Fibroblast of pulmonary artery (primary cell): ENCODE results near the gene BRD3OS.

ENCODE experiments used
- DNase-seq: peaks from one replicate; pipeline ENCODE4 v3.0.0-alpha.2; 2010; ENCODE audit warnings: low read depth
- H3K4me3 ChIP-seq: replicated peaks from 2 replicates; pipeline ENCODE4 v1.5.1; 2011; ENCODE audit warnings: low read depth, mild to moderate bottlenecking, control low read depth, low read length, moderate library complexity
- TF ChIP-seq, protein P1 (sequence below): IDR thresholded peaks from 2 replicates; pipeline ENCODE4 v1.5.1; 2011; ENCODE audit warnings: mild to moderate bottlenecking, control low read depth, low read length, inconsistent platforms; ENCODE audit errors: missing control alignments

The BRD3OS gene

DNA sequence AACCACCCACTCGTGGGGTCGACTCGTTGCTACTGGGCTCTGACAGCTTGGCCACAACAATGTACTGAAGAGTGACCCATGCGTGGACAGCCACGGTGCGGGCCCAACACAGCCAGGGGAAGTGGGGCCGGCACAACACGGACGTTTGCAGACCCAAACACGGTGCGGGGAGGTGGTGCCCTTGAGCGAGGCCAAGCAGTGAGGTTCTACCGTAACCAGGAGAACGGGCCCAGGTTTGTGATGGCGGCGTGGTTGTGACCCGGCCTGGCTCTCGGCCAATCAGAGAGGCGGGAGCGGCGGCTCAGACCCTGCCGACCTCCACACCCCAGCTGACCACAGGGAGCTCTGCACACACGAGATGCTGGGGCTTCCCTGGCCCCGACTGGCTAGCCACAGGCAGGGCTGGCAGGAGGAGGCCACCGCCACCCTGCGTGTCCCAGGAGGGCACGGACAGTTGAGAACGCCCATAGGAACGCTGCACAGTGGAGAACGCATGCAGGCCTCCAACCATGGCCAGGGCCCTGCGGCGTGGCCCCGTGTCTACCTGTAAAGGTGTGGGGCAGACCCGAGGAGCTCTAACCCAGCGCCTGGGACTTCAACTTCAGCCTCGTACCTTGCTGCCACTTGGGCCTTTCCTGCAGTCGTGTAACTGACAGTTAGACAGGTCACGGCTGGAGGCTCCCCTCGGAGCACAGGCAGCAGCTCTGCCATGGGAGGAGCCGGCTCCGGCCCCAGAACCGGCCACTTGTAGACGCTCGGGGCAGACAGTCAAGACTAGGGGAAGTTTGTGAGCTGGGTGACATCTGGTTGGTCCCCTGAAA lies 28.9 kb downstream of the BRD3OS start:
- H3K4me3 ChIP-seq, result no peak overlapping the region
- DNase-seq, result no peak

DNA sequence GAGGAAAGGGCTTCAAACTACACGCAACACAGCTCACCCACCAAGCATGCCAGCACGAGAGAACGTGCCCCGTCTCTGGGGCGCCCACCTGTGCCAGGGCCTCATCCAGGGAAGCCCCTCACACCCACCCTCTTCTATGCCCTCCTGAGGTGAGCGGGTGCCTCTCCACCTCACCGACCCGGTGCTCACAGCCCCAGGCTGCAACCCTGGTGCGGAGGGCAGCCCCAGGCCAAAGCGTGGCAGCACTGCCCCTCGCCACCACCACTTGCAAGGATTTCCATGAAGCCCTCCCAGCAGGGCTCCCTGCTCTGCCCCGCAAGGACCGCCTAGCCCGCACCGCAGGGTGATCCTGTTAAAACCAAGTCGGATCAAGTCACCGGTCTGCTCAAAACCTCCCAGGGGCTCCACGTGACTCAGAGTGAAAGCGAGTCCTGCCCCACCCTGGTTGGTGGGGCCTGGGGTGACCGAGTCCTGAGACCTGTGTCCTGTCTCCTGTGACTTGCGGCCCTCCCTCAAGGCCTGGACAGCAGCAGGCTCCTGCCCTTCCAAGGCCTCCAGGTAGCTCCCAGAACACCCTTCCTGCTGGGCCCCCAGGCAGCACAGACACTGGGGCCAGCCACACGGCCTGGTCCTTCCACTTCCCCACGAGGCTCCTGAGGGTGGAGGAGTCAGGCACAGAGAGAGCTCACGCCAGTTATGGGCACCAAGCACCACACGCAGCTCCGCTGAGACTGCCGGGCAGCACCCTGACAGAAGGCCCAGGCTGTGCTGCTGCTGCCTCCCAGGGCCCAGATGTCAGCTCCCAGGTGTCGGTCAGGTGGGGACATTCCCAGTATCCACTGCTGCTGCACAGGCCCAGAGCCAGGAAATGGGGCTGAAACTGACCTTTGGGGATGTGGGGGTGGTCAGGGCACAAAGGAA lies 29.9 kb downstream of the BRD3OS start:
- no peak overlapping the region for H3K4me3 ChIP-seq
- DNase-seq, result no peak
- TF ChIP-seq, protein P1, sequence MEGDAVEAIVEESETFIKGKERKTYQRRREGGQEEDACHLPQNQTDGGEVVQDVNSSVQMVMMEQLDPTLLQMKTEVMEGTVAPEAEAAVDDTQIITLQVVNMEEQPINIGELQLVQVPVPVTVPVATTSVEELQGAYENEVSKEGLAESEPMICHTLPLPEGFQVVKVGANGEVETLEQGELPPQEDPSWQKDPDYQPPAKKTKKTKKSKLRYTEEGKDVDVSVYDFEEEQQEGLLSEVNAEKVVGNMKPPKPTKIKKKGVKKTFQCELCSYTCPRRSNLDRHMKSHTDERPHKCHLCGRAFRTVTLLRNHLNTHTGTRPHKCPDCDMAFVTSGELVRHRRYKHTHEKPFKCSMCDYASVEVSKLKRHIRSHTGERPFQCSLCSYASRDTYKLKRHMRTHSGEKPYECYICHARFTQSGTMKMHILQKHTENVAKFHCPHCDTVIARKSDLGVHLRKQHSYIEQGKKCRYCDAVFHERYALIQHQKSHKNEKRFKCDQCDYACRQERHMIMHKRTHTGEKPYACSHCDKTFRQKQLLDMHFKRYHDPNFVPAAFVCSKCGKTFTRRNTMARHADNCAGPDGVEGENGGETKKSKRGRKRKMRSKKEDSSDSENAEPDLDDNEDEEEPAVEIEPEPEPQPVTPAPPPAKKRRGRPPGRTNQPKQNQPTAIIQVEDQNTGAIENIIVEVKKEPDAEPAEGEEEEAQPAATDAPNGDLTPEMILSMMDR, result no peak

More for the DNA sequence above, 28.9 kb downstream of the BRD3OS start:
- TF ChIP-seq, protein P1, result no peak

DNA sequence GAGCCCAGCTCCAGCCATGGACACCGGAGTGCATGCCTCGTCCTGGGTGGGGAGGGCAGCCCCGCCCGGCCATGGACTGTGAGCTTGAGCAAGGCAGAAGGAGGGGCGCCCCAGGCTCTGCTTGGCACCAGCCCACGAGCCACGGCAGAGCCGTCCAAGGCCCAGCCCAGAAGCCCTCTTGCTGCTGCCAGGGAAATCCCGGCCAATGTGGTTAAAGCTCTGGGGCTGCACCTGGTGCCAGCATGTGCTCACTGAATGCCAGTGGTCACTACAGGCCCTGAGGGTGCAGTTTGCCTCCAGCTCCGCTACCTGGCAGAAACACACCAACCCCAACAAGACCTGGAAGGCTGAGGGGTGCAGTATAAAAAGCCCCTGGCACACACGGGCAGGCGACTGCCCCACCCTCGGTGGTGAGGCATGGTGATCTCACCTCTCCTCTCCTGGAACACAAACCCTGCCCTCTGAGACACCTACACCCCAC lies 30.7 kb downstream of the BRD3OS start:
- peak; percentile 68 for DNase-seq
- TF ChIP-seq, protein P1, result no peak
- H3K4me3 ChIP-seq, result no peak overlapping the region

DNA sequence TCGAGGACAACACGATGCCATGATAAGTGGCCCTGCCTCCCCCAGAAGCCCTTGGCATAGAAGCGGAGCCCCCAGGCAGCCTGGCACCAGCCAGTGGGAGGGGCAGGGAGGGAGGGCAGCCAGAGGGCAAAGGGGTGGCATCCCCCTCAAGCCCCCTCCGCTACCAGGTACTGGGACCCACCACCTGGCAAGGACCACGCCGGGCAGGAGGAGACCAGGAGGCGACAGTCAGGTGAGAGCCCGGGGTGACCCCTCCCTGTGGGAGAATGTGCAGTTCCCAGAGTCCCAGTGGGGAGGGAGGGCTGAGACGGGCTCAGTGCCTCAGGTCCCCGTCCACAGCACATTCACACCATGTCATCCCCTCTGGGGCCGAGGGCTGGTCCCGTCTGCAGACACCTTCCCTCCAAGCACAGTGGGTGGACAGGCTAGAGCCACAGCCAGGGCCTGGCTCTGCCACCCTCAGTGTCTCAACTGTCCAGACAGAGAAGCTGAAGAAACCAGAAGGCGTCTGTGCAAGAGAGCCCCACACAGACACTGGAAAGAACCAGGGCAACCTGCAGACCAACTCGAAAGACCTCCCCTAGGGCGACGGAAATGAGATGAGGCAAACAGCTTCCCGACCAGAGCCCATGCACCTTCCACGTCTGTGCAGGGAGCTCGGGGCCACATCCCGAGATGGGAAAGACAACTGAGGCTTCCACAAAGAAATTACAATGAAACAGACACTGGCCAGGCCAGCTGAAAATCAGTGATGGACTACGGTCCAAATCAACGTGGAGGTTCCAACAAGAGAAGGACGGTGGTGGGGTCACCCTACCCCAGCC lies 31.4 kb downstream of the BRD3OS start:
- no peak for DNase-seq
- H3K4me3 ChIP-seq, result no peak overlapping the region
- TF ChIP-seq, protein P1, result no peak

DNA sequence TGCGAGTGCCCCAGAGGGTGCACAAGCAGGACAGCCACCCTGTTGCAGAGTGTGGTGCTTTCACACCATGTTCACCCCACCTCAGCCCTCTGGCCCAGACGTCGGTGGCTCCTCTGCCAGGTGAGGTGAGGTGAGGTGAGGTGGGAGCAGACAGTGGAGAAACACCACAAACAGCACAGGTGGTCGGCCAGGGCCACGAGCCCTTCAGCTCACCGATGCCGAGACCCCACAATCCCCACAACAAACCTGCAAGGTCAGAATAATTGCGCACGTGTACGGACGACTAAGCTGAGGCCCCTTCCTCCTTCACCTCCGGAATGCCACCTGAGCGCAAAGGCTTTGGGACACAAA lies 32.0 kb downstream of the BRD3OS start:
- TF ChIP-seq, protein P1, result no peak
- H3K4me3 ChIP-seq, result no peak overlapping the region
- DNase-seq, result no peak
